ENCODE data around the gene HTRA1. TPM values are rescaled to one million over a fixed set of nuclear protein-coding genes. Genes with fewer than 3 reads are reported as not detected.

Gene HTRA1
- polyA plus RNA-seq, 3 donors = 0.84 to 4.7 (median 2.2) TPM

DNA sequence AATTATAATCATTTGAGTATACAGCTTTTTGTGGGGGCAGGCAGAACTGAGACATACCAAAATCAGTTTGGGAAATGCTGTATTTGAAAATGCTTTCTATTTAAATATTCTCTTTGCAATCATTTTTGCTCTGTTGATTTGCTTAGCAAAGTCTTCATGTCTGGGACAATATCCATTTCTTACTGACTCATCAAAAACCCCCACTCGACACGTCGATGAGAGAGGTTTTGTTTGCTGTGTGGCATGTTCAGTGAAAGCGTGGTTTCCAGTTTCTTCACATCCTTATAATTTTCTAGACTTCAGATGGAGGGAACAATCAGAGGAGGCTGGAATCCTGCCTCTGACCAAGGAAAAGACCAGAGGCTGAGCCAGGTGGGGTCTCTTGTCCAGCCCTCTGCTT is 28.9 kb downstream of the HTRA1 start:
- no peak for DNase-seq
- Histone ChIP-seq H3K36me3 (replicated peaks in 1 of 2; ENCODE audit: control insufficient read depth in 1 of 2, insufficient read depth in 2 of 2, low read length in 2 of 2) (no peaks in the 10 kb centered on the region), H3K4me2 (replicated peaks; ENCODE audit: extremely low read depth, low read length, poor library complexity, severe bottlenecking) (no peak overlapping the region), H3K27me3 (ENCODE audit: control insufficient read depth in 2 of 2, insufficient read depth in 2 of 2, low read length in 2 of 2) (no peaks in the 10 kb centered on the region), H3K9me3 (replicated peaks in 1 of 2; ENCODE audit: control insufficient read depth in 1 of 2, insufficient read depth in 1 of 2, low read length in 2 of 2) (no peaks in the 10 kb centered on the region), H3K79me2 (ENCODE audit: insufficient read depth, low read length) (no peaks in the 10 kb centered on the region), H3K27ac (ENCODE audit: low read depth in 1 of 2, low read length in 2 of 2) (no peak overlapping the region), H3K4me1 (ENCODE audit: control insufficient read depth in 1 of 2, insufficient read depth in 2 of 2, low read length in 2 of 2) (peaks cover 5 to 8% of the 10 kb centered on the region in 2 donors), H4K20me1 (ENCODE audit: insufficient read depth, low read length) (no peaks in the 10 kb centered on the region), H3K9ac (ENCODE audit: insufficient read depth, low read length, poor library complexity, severe bottlenecking) (no peak overlapping the region), H3K4me3 (replicated peaks in 1 of 3; ENCODE audit: low read depth in 2 of 3, low read length in 3 of 3) (no peak overlapping the region), H2AFZ (ENCODE audit: insufficient read depth, low read depth, low read length, poor library complexity, severe bottlenecking) (no peak overlapping the region)
- H3K27ac Mint-ChIP-seq = no peak overlapping the region
- H3K36me3 Mint-ChIP-seq = no peaks in the 10 kb centered on the region
- WGBS (ENCODE audit: insufficient coverage) = no CpG with 5 or more reads among the region's 4 CpGs
- peaks cover 21% of the 10 kb centered on the region for H3K4me1 Mint-ChIP-seq
- peaks cover 0 to 4% (median 0%) of the 10 kb centered on the region in 7 donors for H3K9me3 Mint-ChIP-seq
- H3K4me3 Mint-ChIP-seq = no peak overlapping the region
- intact Hi-C loops (cut with micrococcal nuclease) = no loop called here
- peaks cover 23 to 60% (median 24%) of the 10 kb centered on the region in 3 donors for H3K27me3 Mint-ChIP-seq (ENCODE audit: low read depth in 3 of 3)
- TF ChIP-seq, protein P1, sequence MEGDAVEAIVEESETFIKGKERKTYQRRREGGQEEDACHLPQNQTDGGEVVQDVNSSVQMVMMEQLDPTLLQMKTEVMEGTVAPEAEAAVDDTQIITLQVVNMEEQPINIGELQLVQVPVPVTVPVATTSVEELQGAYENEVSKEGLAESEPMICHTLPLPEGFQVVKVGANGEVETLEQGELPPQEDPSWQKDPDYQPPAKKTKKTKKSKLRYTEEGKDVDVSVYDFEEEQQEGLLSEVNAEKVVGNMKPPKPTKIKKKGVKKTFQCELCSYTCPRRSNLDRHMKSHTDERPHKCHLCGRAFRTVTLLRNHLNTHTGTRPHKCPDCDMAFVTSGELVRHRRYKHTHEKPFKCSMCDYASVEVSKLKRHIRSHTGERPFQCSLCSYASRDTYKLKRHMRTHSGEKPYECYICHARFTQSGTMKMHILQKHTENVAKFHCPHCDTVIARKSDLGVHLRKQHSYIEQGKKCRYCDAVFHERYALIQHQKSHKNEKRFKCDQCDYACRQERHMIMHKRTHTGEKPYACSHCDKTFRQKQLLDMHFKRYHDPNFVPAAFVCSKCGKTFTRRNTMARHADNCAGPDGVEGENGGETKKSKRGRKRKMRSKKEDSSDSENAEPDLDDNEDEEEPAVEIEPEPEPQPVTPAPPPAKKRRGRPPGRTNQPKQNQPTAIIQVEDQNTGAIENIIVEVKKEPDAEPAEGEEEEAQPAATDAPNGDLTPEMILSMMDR (IDR thresholded peaks at IDR 0.05) = no peak

DNA sequence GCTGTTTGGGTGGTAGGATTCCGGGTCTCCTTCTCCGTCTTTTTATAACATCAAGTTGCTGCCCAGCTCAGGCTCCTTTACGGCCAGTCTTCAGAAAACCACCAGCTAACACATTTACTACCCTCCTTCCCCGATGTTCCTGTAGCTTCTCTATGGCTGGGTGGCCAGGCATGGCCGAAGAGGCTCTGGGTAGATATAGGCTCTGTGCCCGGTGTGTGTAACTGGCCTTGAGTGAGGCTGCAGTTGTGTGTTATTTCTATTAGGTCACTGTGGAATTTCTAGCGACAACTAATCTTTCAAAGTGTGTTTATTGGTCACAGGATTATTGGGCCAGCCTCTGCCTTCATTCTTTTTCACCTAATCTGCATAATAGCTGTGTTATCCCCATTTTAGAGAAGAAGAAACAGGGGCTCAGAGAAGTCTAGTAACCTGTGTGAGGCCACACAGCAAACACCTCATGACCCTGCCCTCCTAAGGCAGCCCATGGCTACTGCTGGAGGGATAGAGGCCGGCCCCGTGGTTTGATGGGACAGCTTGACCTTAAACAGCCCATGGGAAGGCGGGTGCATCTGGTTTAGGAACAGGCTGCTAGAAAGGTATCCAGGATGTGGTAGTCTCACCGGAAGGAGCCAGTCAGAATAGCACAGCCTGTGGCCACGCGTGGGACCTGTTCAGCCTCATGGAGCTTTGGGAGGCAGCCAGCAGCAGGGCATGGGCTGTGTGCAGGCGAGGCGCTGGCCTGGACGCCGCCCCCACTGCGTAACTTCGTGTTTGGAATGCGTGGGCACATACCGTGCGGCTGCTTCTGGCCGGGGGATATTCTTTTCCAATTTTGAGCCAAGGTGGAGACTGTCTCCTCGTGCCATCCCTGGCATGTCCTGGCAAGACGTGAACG is 29.7 kb downstream of the HTRA1 start:
- no peak overlapping the region for H3K4me3 ChIP-seq (replicated peaks in 1 of 3; ENCODE audit: low read depth in 2 of 3, low read length in 3 of 3)
- H2AFZ ChIP-seq (ENCODE audit: insufficient read depth, low read depth, low read length, poor library complexity, severe bottlenecking) = no peak overlapping the region
- no peak overlapping the region for H3K4me3 Mint-ChIP-seq
- H3K27me3 Mint-ChIP-seq (ENCODE audit: low read depth in 3 of 3) = peaks cover 19 to 56% (median 23%) of the 10 kb centered on the region in 3 donors
- WGBS (ENCODE audit: insufficient coverage) = 88% methylated on average over 22 of the region's 26 CpGs
- no peak overlapping the region for H3K4me2 ChIP-seq (replicated peaks; ENCODE audit: extremely low read depth, low read length, poor library complexity, severe bottlenecking)
- H3K27ac ChIP-seq (ENCODE audit: low read depth in 1 of 2, low read length in 2 of 2) = no peak overlapping the region
- no peaks in the 10 kb centered on the region for H3K9me3 ChIP-seq (replicated peaks in 1 of 2; ENCODE audit: control insufficient read depth in 1 of 2, insufficient read depth in 1 of 2, low read length in 2 of 2)
- H3K9me3 Mint-ChIP-seq = peaks cover 0 to 4% (median 0%) of the 10 kb centered on the region in 7 donors
- TF ChIP-seq, protein P1 (IDR thresholded peaks at IDR 0.05) = no peak
- H3K9ac ChIP-seq (ENCODE audit: insufficient read depth, low read length, poor library complexity, severe bottlenecking) = no peak overlapping the region
- no peaks in the 10 kb centered on the region for H3K27me3 ChIP-seq (ENCODE audit: control insufficient read depth in 2 of 2, insufficient read depth in 2 of 2, low read length in 2 of 2)
- no peak for DNase-seq
- H4K20me1 ChIP-seq (ENCODE audit: insufficient read depth, low read length) = no peaks in the 10 kb centered on the region
- H3K4me1 ChIP-seq (ENCODE audit: control insufficient read depth in 1 of 2, insufficient read depth in 2 of 2, low read length in 2 of 2) = peaks cover 0 to under 1% of the 10 kb centered on the region in 2 donors
- no peak overlapping the region for H3K27ac Mint-ChIP-seq
- intact Hi-C loops (cut with micrococcal nuclease) = no loop called here
- no peaks in the 10 kb centered on the region for H3K36me3 Mint-ChIP-seq
- H3K36me3 ChIP-seq (replicated peaks in 1 of 2; ENCODE audit: control insufficient read depth in 1 of 2, insufficient read depth in 2 of 2, low read length in 2 of 2) = no peaks in the 10 kb centered on the region
- H3K79me2 ChIP-seq (ENCODE audit: insufficient read depth, low read length) = no peaks in the 10 kb centered on the region
- H3K4me1 Mint-ChIP-seq = peaks cover 21% of the 10 kb centered on the region
